ENCODE data around the gene MAN1C1.

GRCh38 chr1:25729790-25730644 lies 113.4 kb downstream of the MAN1C1 start:
- TF ChIP-seq, protein P1, sequence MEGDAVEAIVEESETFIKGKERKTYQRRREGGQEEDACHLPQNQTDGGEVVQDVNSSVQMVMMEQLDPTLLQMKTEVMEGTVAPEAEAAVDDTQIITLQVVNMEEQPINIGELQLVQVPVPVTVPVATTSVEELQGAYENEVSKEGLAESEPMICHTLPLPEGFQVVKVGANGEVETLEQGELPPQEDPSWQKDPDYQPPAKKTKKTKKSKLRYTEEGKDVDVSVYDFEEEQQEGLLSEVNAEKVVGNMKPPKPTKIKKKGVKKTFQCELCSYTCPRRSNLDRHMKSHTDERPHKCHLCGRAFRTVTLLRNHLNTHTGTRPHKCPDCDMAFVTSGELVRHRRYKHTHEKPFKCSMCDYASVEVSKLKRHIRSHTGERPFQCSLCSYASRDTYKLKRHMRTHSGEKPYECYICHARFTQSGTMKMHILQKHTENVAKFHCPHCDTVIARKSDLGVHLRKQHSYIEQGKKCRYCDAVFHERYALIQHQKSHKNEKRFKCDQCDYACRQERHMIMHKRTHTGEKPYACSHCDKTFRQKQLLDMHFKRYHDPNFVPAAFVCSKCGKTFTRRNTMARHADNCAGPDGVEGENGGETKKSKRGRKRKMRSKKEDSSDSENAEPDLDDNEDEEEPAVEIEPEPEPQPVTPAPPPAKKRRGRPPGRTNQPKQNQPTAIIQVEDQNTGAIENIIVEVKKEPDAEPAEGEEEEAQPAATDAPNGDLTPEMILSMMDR (IDR thresholded peaks at IDR 0.05): no peak
- no peak for TF ChIP-seq POLR2A (IDR thresholded peaks at IDR 0.05)
